ENCODE results near the gene ZMIZ1. TPM values are rescaled to one million over a fixed set of nuclear protein-coding genes. Genes with fewer than 3 reads are reported as not detected.

The ZMIZ1 gene
- total and polyA plus RNA-seq, 7 experiments from 2014 or later: 1.8 to 57.2 (median 14.2) TPM

GRCh38 chr10:79219322-79219957, 150.7 kb downstream of the ZMIZ1 start:
- H3K9me3 Mint-ChIP-seq: no peaks in the 10 kb centered on the region
- Histone ChIP-seq H3K27me3 (ENCODE audit: control insufficient read depth in 2 of 2, insufficient read depth in 2 of 2, low read length in 2 of 2) (no peaks in the 10 kb centered on the region), H3K36me3 (ENCODE audit: control insufficient read depth in 2 of 3, insufficient read depth in 3 of 3, low read length in 3 of 3) (peaks cover 0 to 32% (median 4%) of the 10 kb centered on the region in 3 experiments), H3K4me3 (ENCODE audit: low read length) (no peak overlapping the region), H3K27ac (ENCODE audit: low read depth, low read length) (no peak overlapping the region), H3K4me1 (ENCODE audit: control insufficient read depth in 2 of 2, insufficient read depth in 2 of 2, low read length in 2 of 2) (no peaks in the 10 kb centered on the region), H3K9me3 (ENCODE audit: control insufficient read depth in 2 of 3, low read length in 3 of 3) (no peaks in the 10 kb centered on the region)
- no peaks in the 10 kb centered on the region for H3K4me1 Mint-ChIP-seq
- H3K27me3 Mint-ChIP-seq: no peaks in the 10 kb centered on the region
- H3K27ac Mint-ChIP-seq: no peak overlapping the region
- ChIA-PET POLR2A (no interaction called here), CTCF (no interaction called here)
- intact Hi-C loops (cut with micrococcal nuclease): no loop called here
- ATAC-seq: no peak
- no peak for DNase-seq
- H3K36me3 Mint-ChIP-seq: peaks cover 0 to 37% (median 13%) of the 10 kb centered on the region in 5 donors
- no peak overlapping the region for H3K4me3 Mint-ChIP-seq

- ChIA-PET POLR2A (no interaction called here), CTCF (no interaction called here)
- no peak overlapping the region for H3K27ac ChIP-seq (ENCODE audit: low read depth, low read length)
- Mint-ChIP-seq H3K4me1 (no peaks in the 10 kb centered on the region), H3K27me3 (no peaks in the 10 kb centered on the region), H3K27ac (peak overlapping the region in 1 of 9 donors; percentile 15), H3K36me3 (peaks cover 0 to 37% (median 13%) of the 10 kb centered on the region in 5 donors), H3K4me3 (no peak overlapping the region), H3K9me3 (no peaks in the 10 kb centered on the region)
- H3K27me3 ChIP-seq (ENCODE audit: control insufficient read depth in 2 of 2, insufficient read depth in 2 of 2, low read length in 2 of 2): no peaks in the 10 kb centered on the region
- peaks cover 0 to 32% (median 4%) of the 10 kb centered on the region in 3 experiments for H3K36me3 ChIP-seq (ENCODE audit: control insufficient read depth in 2 of 3, insufficient read depth in 3 of 3, low read length in 3 of 3)
- intact Hi-C loops (cut with micrococcal nuclease): no loop called here
- no peaks in the 10 kb centered on the region for H3K9me3 ChIP-seq (ENCODE audit: control insufficient read depth in 2 of 3, low read length in 3 of 3)
- H3K4me3 ChIP-seq (ENCODE audit: low read length): no peak overlapping the region
- no peaks in the 10 kb centered on the region for H3K4me1 ChIP-seq (ENCODE audit: control insufficient read depth in 2 of 2, insufficient read depth in 2 of 2, low read length in 2 of 2)
- DNase-seq: no peak
- no peak for ATAC-seq
Observed at GRCh38 chr10:79220307-79220706, 151.5 kb downstream of the ZMIZ1 start.

GRCh38 chr10:79221110-79222051, 152.6 kb downstream of the ZMIZ1 start:
- no peak for DNase-seq
- H3K36me3 ChIP-seq (ENCODE audit: control insufficient read depth in 2 of 3, insufficient read depth in 3 of 3, low read length in 3 of 3): peaks cover 0 to 26% (median 4%) of the 10 kb centered on the region in 3 experiments
- peak; percentile 17 for ATAC-seq
- ChIA-PET POLR2A (no interaction called here), CTCF (no interaction called here)
- intact Hi-C loops (cut with micrococcal nuclease): no loop called here
- no peak overlapping the region for H3K27ac Mint-ChIP-seq
- no peaks in the 10 kb centered on the region for H3K9me3 Mint-ChIP-seq
- no peaks in the 10 kb centered on the region for H3K4me1 Mint-ChIP-seq
- no peaks in the 10 kb centered on the region for H3K27me3 ChIP-seq (ENCODE audit: control insufficient read depth in 2 of 2, insufficient read depth in 2 of 2, low read length in 2 of 2)
- no peaks in the 10 kb centered on the region for H3K27me3 Mint-ChIP-seq
- H3K27ac ChIP-seq (ENCODE audit: low read depth, low read length): no peak overlapping the region
- no peaks in the 10 kb centered on the region for H3K9me3 ChIP-seq (ENCODE audit: control insufficient read depth in 2 of 3, low read length in 3 of 3)
- peaks cover 0 to 28% (median 12%) of the 10 kb centered on the region in 5 donors for H3K36me3 Mint-ChIP-seq
- no peaks in the 10 kb centered on the region for H3K4me1 ChIP-seq (ENCODE audit: control insufficient read depth in 2 of 2, insufficient read depth in 2 of 2, low read length in 2 of 2)
- no peak overlapping the region for H3K4me3 Mint-ChIP-seq
- no peak overlapping the region for H3K4me3 ChIP-seq (ENCODE audit: low read length)

- Mint-ChIP-seq H3K27me3 (no peaks in the 10 kb centered on the region), H3K4me3 (no peak overlapping the region), H3K9me3 (no peaks in the 10 kb centered on the region), H3K27ac (no peak overlapping the region), H3K4me1 (no peaks in the 10 kb centered on the region), H3K36me3 (peaks cover 0 to 23% (median 7%) of the 10 kb centered on the region in 5 donors)
- POLR2A ChIA-PET: no interaction called here
- no peak overlapping the region for H3K4me3 ChIP-seq (ENCODE audit: low read length)
- H3K36me3 ChIP-seq (ENCODE audit: control insufficient read depth in 2 of 3, insufficient read depth in 3 of 3, low read length in 3 of 3): peaks cover 0 to 21% (median 4%) of the 10 kb centered on the region in 3 experiments
- no peak for ATAC-seq
- CTCF ChIA-PET: no interaction called here
- intact Hi-C loops (cut with micrococcal nuclease): no loop called here
- no peaks in the 10 kb centered on the region for H3K4me1 ChIP-seq (ENCODE audit: control insufficient read depth in 2 of 2, insufficient read depth in 2 of 2, low read length in 2 of 2)
- no peak overlapping the region for H3K27ac ChIP-seq (ENCODE audit: low read depth, low read length)
- no peak for DNase-seq
- H3K27me3 ChIP-seq (ENCODE audit: control insufficient read depth in 2 of 2, insufficient read depth in 2 of 2, low read length in 2 of 2): no peaks in the 10 kb centered on the region
- no peaks in the 10 kb centered on the region for H3K9me3 ChIP-seq (ENCODE audit: control insufficient read depth in 2 of 3, low read length in 3 of 3)
Observed at GRCh38 chr10:79222186-79222585, 153.4 kb downstream of the ZMIZ1 start.

- H3K27me3 Mint-ChIP-seq: no peaks in the 10 kb centered on the region
- H3K4me1 ChIP-seq (ENCODE audit: control insufficient read depth in 2 of 2, insufficient read depth in 2 of 2, low read length in 2 of 2): no peaks in the 10 kb centered on the region
- H3K4me1 Mint-ChIP-seq: no peaks in the 10 kb centered on the region
- ATAC-seq (no peak), DNase-seq (no peak)
- H3K9me3 Mint-ChIP-seq: no peaks in the 10 kb centered on the region
- peaks cover 0 to 14% (median 5%) of the 10 kb centered on the region in 5 donors for H3K36me3 Mint-ChIP-seq
- intact Hi-C loops (cut with micrococcal nuclease): no loop called here
- no peak overlapping the region for H3K4me3 Mint-ChIP-seq
- no peaks in the 10 kb centered on the region for H3K9me3 ChIP-seq (ENCODE audit: control insufficient read depth in 2 of 3, low read length in 3 of 3)
- H3K27ac ChIP-seq (ENCODE audit: low read depth, low read length): no peak overlapping the region
- ChIA-PET POLR2A (no interaction called here), CTCF (no interaction called here)
- no peak overlapping the region for H3K27ac Mint-ChIP-seq
- peaks cover 0 to 21% (median 4%) of the 10 kb centered on the region in 3 experiments for H3K36me3 ChIP-seq (ENCODE audit: control insufficient read depth in 2 of 3, insufficient read depth in 3 of 3, low read length in 3 of 3)
- H3K4me3 ChIP-seq (ENCODE audit: low read length): no peak overlapping the region
- no peaks in the 10 kb centered on the region for H3K27me3 ChIP-seq (ENCODE audit: control insufficient read depth in 2 of 2, insufficient read depth in 2 of 2, low read length in 2 of 2)
Observed at GRCh38 chr10:79223091-79224048, 154.6 kb downstream of the ZMIZ1 start.

- Mint-ChIP-seq H3K9me3 (no peaks in the 10 kb centered on the region), H3K4me3 (no peak overlapping the region), H3K27ac (no peak overlapping the region), H3K4me1 (no peaks in the 10 kb centered on the region), H3K36me3 (peaks cover 0 to 6% (median 0%) of the 10 kb centered on the region in 5 donors), H3K27me3 (no peaks in the 10 kb centered on the region)
- Histone ChIP-seq H3K9me3 (ENCODE audit: control insufficient read depth in 2 of 3, low read length in 3 of 3) (no peaks in the 10 kb centered on the region), H3K27ac (ENCODE audit: low read depth, low read length) (no peak overlapping the region), H3K36me3 (ENCODE audit: control insufficient read depth in 2 of 3, insufficient read depth in 3 of 3, low read length in 3 of 3) (peaks cover 0 to 21% (median 4%) of the 10 kb centered on the region in 3 experiments), H3K4me3 (ENCODE audit: low read length) (no peak overlapping the region), H3K27me3 (ENCODE audit: control insufficient read depth in 2 of 2, insufficient read depth in 2 of 2, low read length in 2 of 2) (no peaks in the 10 kb centered on the region), H3K4me1 (ENCODE audit: control insufficient read depth in 2 of 2, insufficient read depth in 2 of 2, low read length in 2 of 2) (no peaks in the 10 kb centered on the region)
- DNase-seq (no peak), ATAC-seq (no peak)
- ChIA-PET CTCF (no interaction called here), POLR2A (no interaction called here)
- intact Hi-C loops (cut with micrococcal nuclease): no loop called here
Observed at GRCh38 chr10:79224263-79224949, 155.6 kb downstream of the ZMIZ1 start.
